Astrocyte of the cerebellum (primary cell): ENCODE data around the gene ING4.

Source experiments
- DNase-seq: peaks from one replicate; pipeline ENCODE4 v3.0.0-alpha.2; 2011; ENCODE audit warnings: low read depth
- H3K4me3 ChIP-seq: 2 replicates; pipeline ENCODE4 v1.5.1; 2011; ENCODE audit warnings: mild to moderate bottlenecking, low read depth, low read length, moderate library complexity
- CTCF ChIP-seq: IDR thresholded peaks from 2 replicates; pipeline ENCODE4 v1.5.1; 2012; ENCODE audit warnings: low read length, low read depth, moderate library complexity, mild to moderate bottlenecking; ENCODE audit errors: missing control alignments
- in situ Hi-C: cut with HindIII; loops from 2 replicates; pipeline ENCODE4 v1.10.0; 2017; ENCODE audit warnings: low sequenced_read_pairs

The ING4 gene

GRCh38 chr12:6631549-6631961, 31.4 kb downstream of the ING4 start:
- DNase-seq: no peak
- no peak for TF ChIP-seq CTCF
- H3K4me3 ChIP-seq: no peak overlapping the region
- in situ Hi-C loops: loop anchor here (10.0 kb wide), 1 partner anchor 163 kb away; no protein-coding TSS in a partner anchor

- in situ Hi-C loops: loop anchor here (10.0 kb wide), 1 partner anchor 164 kb away; no protein-coding TSS in a partner anchor
These were observed 32.2 kb downstream of the ING4 start for GRCh38 chr12:6630736-6631135.

GRCh38 chr12:6627616-6628015, 35.3 kb downstream of the ING4 start:
- in situ Hi-C loops: no loop called here
- H3K4me3 ChIP-seq: no peak overlapping the region
- no peak for DNase-seq
- no peak for TF ChIP-seq CTCF

More at GRCh38 chr12:6630736-6631135, 32.2 kb downstream of the ING4 start:
- no peak overlapping the region for H3K4me3 ChIP-seq
- no peak for DNase-seq
- TF ChIP-seq CTCF: no peak

GRCh38 chr12:6626654-6627283, 36.1 kb downstream of the ING4 start:
- TF ChIP-seq CTCF: no peak
- H3K4me3 ChIP-seq: no peak overlapping the region
- DNase-seq: no peak
- in situ Hi-C loops: no loop called here

GRCh38 chr12:6620885-6621274, 42.0 kb downstream of the ING4 start:
- no peak overlapping the region for H3K4me3 ChIP-seq
- DNase-seq: no peak
- no peak for TF ChIP-seq CTCF
- in situ Hi-C loops: no loop called here

- H3K4me3 ChIP-seq: no peak overlapping the region
- TF ChIP-seq CTCF: peak; percentile 57
- in situ Hi-C loops: no loop called here
- no peak for DNase-seq
These were observed 42.6 kb downstream of the ING4 start for GRCh38 chr12:6620137-6620884.
